Skeletal muscle satellite cell (primary cell): ENCODE results near the gene RPS6KC1.
"Not testable (repeated sequence)": the region's sequence is repeated elsewhere in the genome, so short reads cannot be mapped to it uniquely, and the experiment has no call there.

Source experiments
- H3K27me3 ChIP-seq: 2 replicates; pipeline ENCODE4 v1.7.0; 2013; ENCODE audit warnings: low read length; ENCODE audit not compliant: control insufficient read depth, insufficient read depth
- H3K36me3 ChIP-seq: 2 replicates; pipeline ENCODE4 v1.7.0; 2013; ENCODE audit warnings: mild to moderate bottlenecking, control low read depth, low read length; ENCODE audit not compliant: insufficient read depth
- H3K4me1 ChIP-seq: 2 replicates; pipeline ENCODE4 v1.7.0; 2013; ENCODE audit warnings: low read length; ENCODE audit not compliant: control insufficient read depth, insufficient read depth
- H3K4me2 ChIP-seq: 2 replicates; pipeline ENCODE4 v1.7.0; 2013; ENCODE audit warnings: mild to moderate bottlenecking, low read length
- H3K4me3 ChIP-seq: 2 replicates; pipeline ENCODE4 v1.7.0; 2013; ENCODE audit warnings: low read length
- H3K9ac ChIP-seq: 2 replicates; pipeline ENCODE4 v1.7.0; 2013; ENCODE audit warnings: mild to moderate bottlenecking, low read depth, low read length, moderate library complexity
- H3K9me3 ChIP-seq: replicated peaks from 2 replicates; pipeline ENCODE4 v1.7.0; 2013; ENCODE audit warnings: mild to moderate bottlenecking, control low read depth, low read length

RPS6KC1 gene

GRCh38 chr1:213095467-213095866 lies 44.4 kb downstream of the RPS6KC1 start:
- no peak overlapping the region for H3K9ac ChIP-seq
- H3K27me3 ChIP-seq = no peaks in the 10 kb centered on the region
- no peak overlapping the region for H3K4me3 ChIP-seq
- H3K4me2 ChIP-seq = no peak overlapping the region
- H3K36me3 ChIP-seq = peaks cover 5% of the 10 kb centered on the region
- peaks cover 4% of the 10 kb centered on the region for H3K4me1 ChIP-seq
- H3K9me3 ChIP-seq = no peaks in the 10 kb centered on the region

- H3K4me1 ChIP-seq = peaks cover 3% of the 10 kb centered on the region
- H3K9me3 ChIP-seq = no peaks in the 10 kb centered on the region
- H3K9ac ChIP-seq = no peak overlapping the region
- peaks cover 5% of the 10 kb centered on the region for H3K36me3 ChIP-seq
- no peak overlapping the region for H3K4me3 ChIP-seq
- H3K27me3 ChIP-seq = no peaks in the 10 kb centered on the region
- no peak overlapping the region for H3K4me2 ChIP-seq
Observed at GRCh38 chr1:213099682-213100399, 48.8 kb downstream of the RPS6KC1 start.

- not testable (repeated sequence) for H3K9ac ChIP-seq, H3K4me1 ChIP-seq, H3K9me3 ChIP-seq, H3K4me2 ChIP-seq, H3K4me3 ChIP-seq, H3K27me3 ChIP-seq, H3K36me3 ChIP-seq
Observed at GRCh38 chr1:213100565-213100964, 49.5 kb downstream of the RPS6KC1 start.

- H3K4me1 ChIP-seq = no peaks in the 10 kb centered on the region
- no peaks in the 10 kb centered on the region for H3K9me3 ChIP-seq
- no peaks in the 10 kb centered on the region for H3K27me3 ChIP-seq
- no peak overlapping the region for H3K9ac ChIP-seq
- no peak overlapping the region for H3K4me2 ChIP-seq
- H3K4me3 ChIP-seq = no peak overlapping the region
- H3K36me3 ChIP-seq = peaks cover 4% of the 10 kb centered on the region
Observed at GRCh38 chr1:213103377-213104306, 52.6 kb downstream of the RPS6KC1 start.

GRCh38 chr1:213104604-213105003 lies 53.6 kb downstream of the RPS6KC1 start:
- Histone ChIP-seq H3K9ac (no peak overlapping the region), H3K27me3 (no peaks in the 10 kb centered on the region), H3K36me3 (peaks cover 4% of the 10 kb centered on the region), H3K4me1 (no peaks in the 10 kb centered on the region), H3K9me3 (no peaks in the 10 kb centered on the region), H3K4me2 (no peak overlapping the region), H3K4me3 (no peak overlapping the region)

- H3K36me3 ChIP-seq = peaks cover 4% of the 10 kb centered on the region
- H3K4me3 ChIP-seq = no peak overlapping the region
- no peaks in the 10 kb centered on the region for H3K27me3 ChIP-seq
- H3K4me2 ChIP-seq = no peak overlapping the region
- H3K4me1 ChIP-seq = no peaks in the 10 kb centered on the region
- H3K9me3 ChIP-seq = no peaks in the 10 kb centered on the region
- no peak overlapping the region for H3K9ac ChIP-seq
Observed at GRCh38 chr1:213106298-213106697, 55.3 kb downstream of the RPS6KC1 start.

GRCh38 chr1:213107613-213108012 lies 56.6 kb downstream of the RPS6KC1 start:
- Histone ChIP-seq H3K4me3 (no peak overlapping the region), H3K4me2 (no peak overlapping the region), H3K4me1 (no peaks in the 10 kb centered on the region), H3K27me3 (no peaks in the 10 kb centered on the region), H3K36me3 (peaks cover 4% of the 10 kb centered on the region), H3K9me3 (no peaks in the 10 kb centered on the region), H3K9ac (no peak overlapping the region)

GRCh38 chr1:213110349-213111300 lies 59.6 kb downstream of the RPS6KC1 start:
- no peaks in the 10 kb centered on the region for H3K4me1 ChIP-seq
- no peak overlapping the region for H3K4me2 ChIP-seq
- no peak overlapping the region for H3K9ac ChIP-seq
- no peaks in the 10 kb centered on the region for H3K27me3 ChIP-seq
- H3K4me3 ChIP-seq = no peak overlapping the region
- H3K9me3 ChIP-seq = no peaks in the 10 kb centered on the region
- peaks cover 4% of the 10 kb centered on the region for H3K36me3 ChIP-seq

- Histone ChIP-seq H3K4me2 (no peak overlapping the region), H3K27me3 (no peaks in the 10 kb centered on the region), H3K9ac (no peak overlapping the region)
Observed at GRCh38 chr1:213111502-213111901, 60.5 kb downstream of the RPS6KC1 start.

GRCh38 chr1:213112723-213113122 lies 61.7 kb downstream of the RPS6KC1 start:
- H3K4me1 ChIP-seq, H3K36me3 ChIP-seq, H3K27me3 ChIP-seq, H3K4me2 ChIP-seq, H3K9me3 ChIP-seq, H3K4me3 ChIP-seq, H3K9ac ChIP-seq: not testable (repeated sequence)

More at GRCh38 chr1:213111502-213111901, 60.5 kb downstream of the RPS6KC1 start:
- Histone ChIP-seq H3K4me1 (no peaks in the 10 kb centered on the region), H3K9me3 (no peaks in the 10 kb centered on the region), H3K4me3 (no peak overlapping the region), H3K36me3 (no peaks in the 10 kb centered on the region)

- not testable (repeated sequence) for H3K4me2 ChIP-seq, H3K9me3 ChIP-seq, H3K36me3 ChIP-seq
Observed at GRCh38 chr1:213117699-213118180, 66.7 kb downstream of the RPS6KC1 start.

More at GRCh38 chr1:213117699-213118180, 66.7 kb downstream of the RPS6KC1 start:
- not testable (repeated sequence) for H3K4me3 ChIP-seq, H3K9ac ChIP-seq, H3K27me3 ChIP-seq
- peaks cover 18% of the 10 kb centered on the region for H3K4me1 ChIP-seq
